ENCODE data around the gene CD248.
A peak's percentile ranks its signal among the peaks of the same experiment; 100 is the strongest.

CD248 gene

DNA sequence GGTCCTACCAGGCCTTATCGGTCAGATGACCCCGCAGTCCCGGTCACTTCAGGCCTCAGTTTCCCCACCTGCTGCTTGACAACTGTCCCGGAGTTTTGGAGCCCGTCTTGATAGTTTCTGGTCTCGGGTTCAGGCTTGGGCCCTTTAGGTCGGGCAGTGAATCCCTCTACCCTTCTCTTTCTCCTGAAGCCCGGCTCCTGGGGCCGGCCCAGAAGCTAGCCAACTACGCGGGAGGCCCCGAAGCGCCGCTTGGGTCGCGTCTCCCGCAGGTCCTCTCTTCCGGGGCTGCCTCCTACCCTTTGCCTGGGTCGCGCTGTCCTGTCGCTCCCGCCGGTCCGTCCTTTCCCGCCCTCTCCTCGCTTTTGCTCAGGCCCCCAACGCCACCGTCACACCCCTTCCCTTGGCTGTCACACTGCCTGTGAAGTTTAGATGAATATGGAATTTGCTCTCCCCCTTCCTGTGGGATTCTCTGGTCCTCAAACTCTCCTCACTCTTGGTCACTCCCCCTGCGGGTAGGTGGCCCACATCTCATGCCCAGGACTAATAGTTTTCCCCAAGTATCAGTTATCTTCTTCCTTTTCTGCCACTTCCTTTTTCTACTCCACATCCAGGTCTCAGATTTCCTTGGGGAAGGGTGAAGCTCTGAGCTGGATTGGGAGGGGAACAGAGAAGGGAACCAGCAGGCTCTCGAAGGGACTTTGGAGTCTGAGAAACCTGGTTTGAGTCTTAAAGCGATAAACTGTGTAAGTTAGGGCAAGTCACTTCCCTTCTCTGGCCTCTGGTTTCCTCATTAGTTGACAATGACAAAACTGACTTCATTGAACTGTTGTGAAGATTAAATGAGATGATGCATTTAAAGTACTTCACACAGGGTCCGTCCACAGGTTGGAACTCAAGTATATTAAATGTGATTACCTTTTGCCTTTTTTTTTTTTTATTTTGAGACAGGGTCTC lies 47.6 kb downstream of the CD248 start:
- DNase-seq, result no peak

DNA sequence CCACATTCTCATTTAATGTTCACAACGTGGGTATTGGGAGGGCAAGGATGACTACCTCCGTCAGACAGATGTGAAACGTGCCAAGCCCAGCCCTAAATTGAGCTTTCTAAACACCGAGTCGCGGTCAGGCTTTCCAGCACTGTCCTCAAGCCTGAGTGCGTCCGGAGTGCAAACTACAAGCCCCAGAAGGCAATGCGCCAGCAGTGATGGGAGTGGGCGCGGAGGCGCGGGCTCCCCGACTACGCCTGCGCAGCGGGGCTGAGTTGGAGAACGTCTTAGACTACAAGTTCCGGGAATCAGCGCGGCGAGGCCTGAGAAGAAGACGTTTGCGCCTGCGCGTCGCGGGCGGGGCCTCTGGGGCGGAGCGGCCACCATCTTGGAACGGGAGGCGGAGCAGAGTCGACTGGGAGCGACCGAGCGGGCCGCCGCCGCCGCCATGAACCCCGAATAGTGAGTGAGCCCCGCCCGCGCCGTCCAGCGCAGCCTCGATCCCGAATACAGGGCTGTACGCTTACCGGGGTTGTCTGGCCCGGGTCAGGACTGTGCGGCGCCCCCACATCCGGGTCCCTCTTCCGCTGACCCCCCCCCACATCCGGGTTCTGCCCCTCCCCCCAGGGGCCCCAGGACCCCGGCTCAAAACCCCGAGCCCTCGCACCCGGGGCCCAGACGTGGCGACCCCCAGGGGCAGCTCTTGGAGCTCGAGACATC lies 48.4 kb downstream of the CD248 start, which contains the start of gene RAB1B:
Gene RAB1B, plus strand, starts transcription at position 396 of the 708 bp plus-strand sequence. Its CDS starts 41 bp downstream, at position 437.
- peak; percentile 99 for DNase-seq

DNA sequence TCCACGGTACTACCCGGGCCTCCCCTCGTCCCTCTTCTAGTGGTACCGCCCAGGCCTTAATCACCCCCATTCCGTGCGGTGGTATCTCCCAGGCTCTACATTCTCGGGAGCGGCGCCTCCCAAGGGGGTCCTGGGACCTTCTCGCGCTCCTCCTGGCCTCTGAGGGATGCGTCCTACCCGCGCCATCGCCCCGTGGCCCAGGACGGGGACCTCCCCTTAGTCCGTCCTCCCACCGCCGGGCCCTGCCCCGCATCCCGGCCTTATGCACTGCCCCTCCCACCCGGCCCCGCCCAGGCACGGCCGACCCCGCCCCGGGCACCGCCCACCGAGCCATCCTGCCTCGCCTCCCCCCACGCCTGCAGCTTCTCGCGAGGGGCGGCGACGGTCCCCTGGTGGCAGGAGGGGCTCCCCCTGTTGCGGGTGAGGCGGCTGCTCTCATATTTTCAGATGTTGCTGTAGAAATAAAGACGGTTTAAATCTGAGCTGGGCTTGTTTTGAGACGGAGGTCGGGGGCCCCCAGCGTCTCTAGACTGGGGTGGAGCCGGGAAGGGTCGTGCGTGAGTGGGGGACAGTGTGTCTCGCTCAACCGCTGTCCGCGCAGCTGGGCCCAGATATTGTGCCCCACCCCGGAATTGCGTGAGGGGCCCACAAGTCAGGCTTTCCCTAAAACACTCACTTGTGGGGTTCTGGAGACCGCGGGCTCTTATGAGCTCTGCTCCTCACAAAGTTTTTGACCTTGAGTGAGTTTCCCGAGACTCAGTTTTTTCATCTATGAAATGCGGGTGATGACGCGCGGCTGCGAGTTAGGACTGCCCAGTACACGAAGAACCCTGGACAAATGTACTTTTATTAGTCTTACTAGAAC lies 49.2 kb downstream of the CD248 start:
- peak; percentile 75 for DNase-seq

DNA sequence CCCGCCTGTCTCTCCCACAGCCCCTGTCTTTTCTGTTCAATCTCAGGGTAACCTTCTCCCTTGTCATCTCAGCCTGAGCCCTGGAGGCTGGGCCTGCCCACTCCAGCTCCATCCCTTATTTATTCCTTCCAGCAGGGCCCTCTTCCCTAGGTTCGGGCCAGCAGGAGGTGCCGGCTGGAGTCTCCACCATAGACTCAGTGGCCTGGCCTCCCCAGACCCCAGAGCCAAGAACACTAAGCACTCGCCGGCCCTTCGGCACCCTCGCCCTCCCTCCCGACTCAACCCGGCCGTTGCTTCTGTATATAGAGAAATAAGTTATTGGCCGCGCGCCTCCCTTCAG lies 49.8 kb downstream of the CD248 start:
- DNase-seq, result no peak

DNA sequence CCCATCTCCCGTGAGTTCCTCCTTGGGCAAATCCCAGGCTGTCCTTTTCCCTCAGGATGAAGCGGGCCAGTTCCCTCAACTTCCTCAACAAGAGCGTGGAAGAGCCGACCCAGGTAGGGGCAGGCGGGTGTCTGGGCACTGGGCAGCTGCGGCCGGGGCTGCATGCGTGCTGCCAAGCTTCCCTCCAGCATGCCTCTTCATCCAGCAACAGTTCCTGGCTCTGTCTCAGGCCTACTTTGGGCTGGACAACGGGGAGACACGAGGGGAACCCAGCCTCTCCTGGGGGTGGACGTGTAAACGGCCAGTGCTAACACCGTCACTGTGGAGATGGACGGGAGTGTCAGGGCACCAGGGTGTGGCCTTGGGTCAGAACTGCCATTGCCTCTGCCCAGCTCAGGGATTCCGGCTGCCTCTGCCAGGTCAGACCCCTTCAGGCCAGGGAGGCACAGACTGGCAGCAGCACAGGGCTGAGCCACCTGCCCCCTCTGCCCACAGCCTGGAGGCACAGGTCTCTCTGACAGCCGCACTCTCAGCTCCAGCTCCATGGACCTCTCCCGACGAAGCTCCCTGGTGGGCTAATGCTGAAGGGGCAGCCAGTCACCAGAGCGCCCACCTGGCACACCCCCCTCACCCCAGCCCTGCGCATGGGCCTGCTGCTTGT lies 50.3 kb downstream of the CD248 start:
- DNase-seq, result no peak

DNA sequence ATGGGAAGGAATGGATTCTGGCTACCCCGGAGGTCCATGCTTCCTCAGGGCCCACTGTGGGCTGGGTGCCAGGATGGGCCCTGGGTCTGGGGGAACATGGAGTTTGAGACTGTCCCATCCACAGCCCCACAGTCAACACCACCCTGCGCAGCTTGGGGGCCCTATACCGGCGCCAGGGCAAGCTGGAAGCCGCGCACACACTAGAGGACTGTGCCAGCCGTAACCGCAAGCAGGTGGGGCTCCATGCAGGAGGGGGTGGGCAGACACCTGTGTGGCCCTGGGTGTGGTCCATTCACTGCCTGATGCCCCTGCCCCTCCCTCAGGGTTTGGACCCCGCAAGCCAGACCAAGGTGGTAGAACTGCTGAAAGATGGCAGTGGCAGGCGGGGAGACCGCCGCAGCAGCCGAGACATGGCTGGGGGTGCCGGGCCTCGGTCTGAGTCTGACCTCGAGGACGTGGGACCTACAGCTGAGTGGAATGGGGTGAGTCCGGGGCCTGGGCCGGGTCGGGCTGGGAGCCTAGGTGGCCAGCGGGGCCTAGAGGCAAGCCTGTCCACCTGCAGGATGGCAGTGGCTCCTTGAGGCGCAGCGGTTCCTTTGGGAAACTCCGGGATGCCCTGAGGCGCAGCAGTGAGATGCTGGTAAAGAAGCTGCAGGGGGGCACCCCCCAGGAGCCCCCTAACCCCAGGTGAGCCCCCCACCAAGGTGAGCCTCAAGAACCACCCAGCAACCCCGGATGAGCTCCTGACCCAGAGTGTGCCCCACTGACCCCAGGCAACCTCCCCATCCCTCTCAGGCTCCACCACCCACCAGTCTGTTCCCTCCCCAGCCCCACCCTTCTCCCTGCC lies 51.1 kb downstream of the CD248 start:
- no peak for DNase-seq

DNA sequence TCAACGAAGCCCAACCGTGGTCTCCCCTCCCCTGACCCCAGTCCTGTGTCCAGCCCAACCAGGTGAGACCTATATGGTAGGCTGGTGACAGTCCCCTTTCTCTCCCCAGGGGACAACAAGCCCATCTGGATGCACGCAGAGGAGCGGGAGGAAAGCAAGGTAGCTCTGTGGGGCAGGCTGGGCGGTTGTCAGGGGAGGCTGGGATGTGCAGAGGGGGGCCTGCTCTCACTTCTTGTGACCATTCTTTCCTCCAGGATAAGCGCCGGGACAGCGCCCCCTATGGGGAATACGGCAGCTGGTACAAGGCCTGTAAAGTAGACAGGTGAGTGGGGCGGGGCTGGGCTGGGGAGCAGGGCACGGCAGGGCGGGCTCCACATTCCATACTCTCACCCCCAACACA lies 51.9 kb downstream of the CD248 start:
- DNase-seq, result no peak
